AG04449 (cell line): ENCODE results near the gene CHST11.

Experiments used
- CTCF ChIA-PET: fragments of 350-600 bp; formaldehyde crosslinking; extraction: SDS; loops from one replicate; lab custom pipeline; 2021; ENCODE audit warnings: antibody characterized with exemption; lab: Yijun Ruan, JAX
- POLR2A ChIA-PET: fragments of 400-600, 350-600 bp; formaldehyde crosslinking; extraction: SDS; loops from one replicate; lab custom pipeline; 2020; ENCODE audit warnings: antibody characterized with exemption, inconsistent platforms; lab: Yijun Ruan, JAX
- DNase-seq: peaks from one replicate; pipeline ENCODE4 v3.0.0-alpha.2; 2010; ENCODE audit warnings: low read depth, low spot score
- H3K4me3 ChIP-seq: 2 replicates; pipeline ENCODE4 v1.5.1; 2011; ENCODE audit warnings: low read depth, mild to moderate bottlenecking, control low read depth, low read length
- CTCF ChIP-seq: IDR thresholded peaks from one replicate; pipeline ENCODE4 v1.5.1; 2011; ENCODE audit warnings: mild to moderate bottlenecking, moderate library complexity, low read length, control low read depth, inconsistent platforms; ENCODE audit not compliant: insufficient read depth; ENCODE audit errors: missing control alignments

CHST11 gene

GRCh38 chr12:104761611-104762010, 304.9 kb downstream of the CHST11 start:
- H3K4me3 ChIP-seq = no peak overlapping the region
- DNase-seq = no peak
- no peak for TF ChIP-seq CTCF
- POLR2A ChIA-PET = no interaction called here
- CTCF ChIA-PET = interaction anchor here (1.4 kb wide), 1 partner anchor 8 kb away, joined by 4 read pairs; no protein-coding TSS in a partner anchor

- TF ChIP-seq CTCF = no peak
- DNase-seq = no peak
- ChIA-PET CTCF (interaction anchor here (1.3 to 2.2 kb wide), 2 partner anchors 28 to 382 kb away, joined by 4 to 8 read pairs; no protein-coding TSS in a partner anchor), POLR2A (no interaction called here)
- H3K4me3 ChIP-seq = no peak overlapping the region
Measured at GRCh38 chr12:104763168-104763805, 306.5 kb downstream of the CHST11 start.

DNA sequence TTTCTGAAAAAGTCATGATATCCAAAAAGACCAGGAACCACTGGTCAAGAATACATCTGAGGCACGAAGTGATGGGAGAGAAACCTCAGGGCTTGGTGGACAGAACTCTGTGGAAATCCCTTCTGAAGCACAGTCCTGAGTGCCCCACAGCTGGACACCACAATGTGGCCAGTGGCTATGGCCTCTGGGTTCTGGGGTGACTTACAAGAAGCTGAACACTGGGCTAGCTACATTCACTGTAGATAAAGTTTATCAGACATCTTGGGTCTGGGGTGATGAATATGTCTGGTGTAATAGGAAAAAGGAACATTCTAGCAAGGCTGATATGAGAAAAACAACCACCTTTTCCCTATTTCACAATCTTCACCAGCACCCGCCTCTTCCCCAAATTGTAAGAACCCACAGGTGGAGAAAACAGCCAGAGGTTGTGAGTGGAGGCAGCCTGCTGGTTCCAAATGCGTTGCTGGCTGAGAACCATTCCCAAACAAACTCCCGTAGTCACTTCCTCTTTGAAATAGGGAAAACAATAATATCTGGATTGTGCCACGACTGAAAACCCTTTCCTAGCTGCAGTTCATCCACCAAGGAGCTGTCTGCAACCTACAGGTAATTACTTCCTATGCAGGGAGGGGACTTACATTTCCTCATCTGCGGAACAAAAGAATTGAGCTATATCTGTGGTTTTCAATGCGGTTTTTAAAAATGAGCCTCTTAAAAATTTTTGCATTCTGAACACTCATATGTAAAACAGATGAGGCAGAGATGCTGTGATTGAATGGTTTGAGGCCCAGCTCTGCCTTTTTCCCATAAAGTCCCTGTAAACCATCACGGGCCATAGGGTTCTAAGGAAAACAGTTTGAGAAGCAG, 307.7 kb downstream of the CHST11 start:
- no peak for DNase-seq
- TF ChIP-seq CTCF = no peak
- no peak overlapping the region for H3K4me3 ChIP-seq
- POLR2A ChIA-PET = no interaction called here
- CTCF ChIA-PET = interaction anchor here (2.2 kb wide), 1 partner anchor 26 kb away, joined by 8 read pairs; no protein-coding TSS in a partner anchor

DNA sequence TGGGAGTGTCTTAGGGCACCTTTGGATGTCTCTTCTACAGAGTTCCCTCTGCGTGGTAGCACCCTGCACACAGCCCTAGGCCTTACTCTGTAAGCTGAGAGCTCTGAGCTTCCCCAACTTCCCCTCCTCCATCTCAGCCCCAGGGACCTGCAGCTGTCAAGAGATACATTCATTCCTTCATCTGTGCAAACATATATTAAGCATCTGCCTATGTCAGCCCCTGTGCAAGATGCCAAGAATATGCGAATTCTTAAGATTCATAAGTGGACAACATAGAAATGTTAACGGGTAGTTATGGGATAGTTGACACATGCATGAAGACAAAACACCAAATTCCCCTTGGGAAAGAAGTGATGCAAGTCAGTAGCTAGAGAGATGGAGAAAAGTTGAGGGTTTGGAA, 310.5 kb downstream of the CHST11 start:
- ChIA-PET CTCF (interaction anchor here (1.0 kb wide), 1 partner anchor 17 kb away, joined by 3 read pairs; no protein-coding TSS in a partner anchor), POLR2A (no interaction called here)
- DNase-seq = no peak
- H3K4me3 ChIP-seq = no peak overlapping the region
- TF ChIP-seq CTCF = no peak

- POLR2A ChIA-PET = no interaction called here
- no peak for DNase-seq
- CTCF ChIA-PET = interaction anchor here (0.9 to 1.0 kb wide), 2 partner anchors 18 to 22 kb away, joined by 3 read pairs; no protein-coding TSS in a partner anchor
- no peak overlapping the region for H3K4me3 ChIP-seq
- TF ChIP-seq CTCF = no peak
Measured at GRCh38 chr12:104768033-104768432, 311.3 kb downstream of the CHST11 start.

- CTCF ChIA-PET = interaction anchor here (0.8 to 1.8 kb wide), 2 partner anchors 8 to 23 kb away, joined by 4 read pairs; no protein-coding TSS in a partner anchor
- DNase-seq = no peak
- no peak for TF ChIP-seq CTCF
- POLR2A ChIA-PET = no interaction called here
- no peak overlapping the region for H3K4me3 ChIP-seq
Measured at GRCh38 chr12:104769144-104769561, 312.4 kb downstream of the CHST11 start.
